K562 (cell line): Measurements from ENCODE around the gene C2orf76. TPM values are rescaled to one million over a fixed set of nuclear protein-coding genes. Genes with fewer than 3 reads are reported as not detected.

Experiments
- ATF7 ChIP-seq: fragments of 450-650 bp; IDR thresholded peaks from 2 replicates; pipeline ENCODE4 v1.7.1; 2014; ENCODE audit warnings: mild to moderate bottlenecking, moderate library complexity
- BDP1 ChIP-seq: IDR thresholded peaks from 3 replicates; pipeline ENCODE4 v1.6.1; 2011; ENCODE audit not compliant: insufficient read length, insufficient read depth
- CBFB ChIP-seq: sonication (generic); formaldehyde crosslinking; IDR thresholded peaks from 2 replicates; pipeline ENCODE4 v1.4.0; 2020; ENCODE audit warnings: mild to moderate bottlenecking, missing genetic modification reagents
- FOXP1 ChIP-seq: sonication (generic); formaldehyde crosslinking; IDR thresholded peaks from 2 replicates; pipeline ENCODE4 v1.8.0; 2022; ENCODE audit warnings: mild to moderate bottlenecking, missing genetic modification reagents
- GTF2E2 ChIP-seq: fragments of 200-800 bp; sonication (Bioruptor generic); IDR thresholded peaks from 2 replicates; pipeline ENCODE4 v1.6.1; 2016; ENCODE audit warnings: missing genetic modification characterization, missing compliant biosample characterization
- MAZ ChIP-seq, 2 experiments: fragments of 450-650 bp in 1 of 2; sonication (generic) in 1 of 2; formaldehyde crosslinking; IDR thresholded peaks in 1 of 2; conservative IDR thresholded peaks in 1 of 2; 2 replicates each; pipeline versions ENCODE4 v1.4.0 to v1.5.0; 2020; ENCODE audit warnings: mild to moderate bottlenecking in 1 of 2, missing genetic modification reagents in 1 of 2
- MCM3 ChIP-seq: fragments of 450-650 bp; IDR thresholded peaks from 2 replicates; pipeline ENCODE4 v1.6.1; 2016
- MYBL2 ChIP-seq, 2 experiments: fragments of 450-650 bp in 1 of 2; sonication (generic) in 1 of 2; formaldehyde crosslinking in 1 of 2; IDR thresholded peaks; 2 replicates each; pipeline versions ENCODE4 v1.6.1 to v1.8.1; 2017 to 2022; ENCODE audit warnings: borderline replicate concordance in 1 of 2, inconsistent platforms in 1 of 2, low read depth in 1 of 2, mild to moderate bottlenecking in 1 of 2, missing genetic modification reagents in 1 of 2, moderate library complexity in 1 of 2
- NCOR1 ChIP-seq: fragments of 450-650 bp; IDR thresholded peaks from 2 replicates; pipeline ENCODE4 v1.6.1; 2016; ENCODE audit warnings: mild to moderate bottlenecking, moderate library complexity
- RBM17 ChIP-seq: fragments of 200-400 bp; formaldehyde crosslinking; IDR thresholded peaks from 2 replicates; pipeline ENCODE4 v1.6.1; 2017; ENCODE audit warnings: low read depth, mild to moderate bottlenecking, low read length, borderline replicate concordance
- RFX7 ChIP-seq: fragments of 250-450 bp; sonication (Bioruptor Pico); IDR thresholded peaks from 2 replicates; pipeline ENCODE4 v1.5.1; 2021; ENCODE audit warnings: mild to moderate bottlenecking
- SIRT6 ChIP-seq: IDR thresholded peaks from one replicate; pipeline ENCODE4 v1.6.1; 2012; ENCODE audit warnings: low read depth, mild to moderate bottlenecking, control low read depth, inconsistent platforms, low read length, moderate library complexity
- SUPT5H ChIP-seq: fragments of 450-650 bp; IDR thresholded peaks from 2 replicates; pipeline ENCODE4 v1.6.1; 2016
- U2AF2 ChIP-seq: fragments of 200-400 bp; formaldehyde crosslinking; optimal IDR thresholded peaks from 2 replicates; pipeline ENCODE3; 2017; ENCODE audit warnings: low read depth, mild to moderate bottlenecking, low read length
- ZMIZ1 ChIP-seq, 2 experiments: fragments of 150-350 bp in 1 of 2; IDR thresholded peaks; 2 replicates each; pipeline ENCODE4 v1.6.1; 2012 to 2016; ENCODE audit warnings: low read depth in 2 of 2, low read length in 2 of 2, mild to moderate bottlenecking in 1 of 2, moderate library complexity in 1 of 2
- ZNF311 ChIP-seq: fragments of 250-450 bp; sonication (Bioruptor Pico); IDR thresholded peaks from 2 replicates; pipeline ENCODE4 v1.4.0; 2020; ENCODE audit warnings: mild to moderate bottlenecking, moderate library complexity
- ZNF57 ChIP-seq: fragments of 450-650 bp; formaldehyde crosslinking; IDR thresholded peaks from 2 replicates; pipeline ENCODE4 v1.4.0; 2020; ENCODE audit warnings: mild to moderate bottlenecking, moderate library complexity
- polyA plus RNA-seq, 8 experiments: library from polyadenylated mRNA; depleted of rRNA in 4 of 8; stranded (reverse) in 5 of 8; unstranded in 3 of 8; fragments of >200 nt; fragmentation: Nextera tagmentation in 2 of 8; fragmentation: Illumina TruSeq in 1 of 8; extraction: Ambion mirVana in 2 of 8; extraction: Trizol in 1 of 8; gene quantifications; 2 replicates each; pipeline versions ENCODE4 v1.2.1 to v1.2.3, GENCODE V29; 2011 to 2014; ENCODE audit warnings: inconsistent platforms in 1 of 8, missing spikeins in 1 of 8
- total RNA-seq, 7 experiments: library from RNA; depleted of rRNA in 6 of 7; stranded (reverse); fragments of >200 nt in 6 of 7; fragmentation: Illumina TruSeq in 2 of 7; extraction: Trizol in 2 of 7; gene quantifications; 2 replicates each; pipeline versions ENCODE4 v1.2.1 to v1.2.3, GENCODE V29; 2011 to 2021; ENCODE audit warnings: low replicate concordance in 1 of 7
- TF ChIP-seq, protein P1 (sequence below): fragments of 450-650 bp; IDR thresholded peaks from 2 replicates; pipeline ENCODE4 v1.6.1; 2016; ENCODE audit warnings: borderline replicate concordance
- TF ChIP-seq, protein P2 (sequence below): sonication (generic); formaldehyde crosslinking; IDR thresholded peaks from 2 replicates; pipeline ENCODE4 v1.8.1; 2023; ENCODE audit warnings: mild to moderate bottlenecking, missing genetic modification reagents, moderate library complexity
- TF ChIP-seq, protein P3 (sequence below): fragments of 450-650 bp; conservative IDR thresholded peaks from 2 replicates; pipeline ENCODE4 v1.6.1; 2016; ENCODE audit warnings: missing genetic modification characterization, low read depth, mild to moderate bottlenecking, control low read depth, missing compliant biosample characterization

The C2orf76 gene
- total and polyA plus RNA-seq, 9 of the 15 experiments (the other 6 are each of a cell fraction or from before 2014, with no cell fraction given): 4.8 to 26.2 (median 14.5) TPM

DNA sequence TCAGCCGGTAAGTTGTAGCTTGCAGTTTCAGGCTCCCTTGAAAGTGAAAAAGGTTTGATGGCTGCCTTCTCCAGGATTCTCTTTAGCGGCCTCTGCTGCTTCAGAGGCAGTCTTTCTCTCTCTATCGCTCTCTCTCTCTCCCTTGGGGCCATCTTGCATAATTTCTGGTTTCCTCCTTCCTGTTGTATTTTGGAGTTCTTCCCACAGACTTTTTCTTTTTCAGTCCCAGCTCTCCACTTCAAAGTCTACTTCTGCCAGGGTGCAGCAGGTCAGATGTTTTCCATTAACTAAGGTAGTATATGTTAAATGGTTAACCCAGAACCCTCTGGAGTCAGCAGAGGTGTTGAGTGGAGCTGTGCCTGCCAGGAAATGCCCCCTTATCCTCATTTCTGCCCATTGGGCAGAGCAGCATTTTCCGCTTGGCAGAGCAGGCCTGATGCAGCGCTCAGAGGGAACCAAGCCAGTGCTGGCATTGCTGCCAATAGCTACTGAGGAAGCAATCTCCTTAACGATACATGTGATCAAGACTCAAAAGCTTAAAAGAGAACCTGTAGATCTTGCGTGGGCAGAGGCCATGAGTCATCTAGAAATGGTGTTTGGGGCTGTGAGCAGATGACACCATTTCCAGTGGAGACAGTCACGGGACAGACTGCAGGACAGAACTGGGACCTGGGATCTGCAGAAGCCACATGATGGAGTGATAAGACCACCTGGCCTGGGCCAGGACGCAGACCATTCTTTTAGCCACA lies 20.9 kb upstream of the C2orf76 start (continued):
- TF ChIP-seq ZMIZ1 (IDR thresholded peaks at IDR 0.05; ENCODE audit: low read depth in 2 of 2, low read length in 2 of 2): no peak
- TF ChIP-seq MAZ (CRISPR knock-in tag; conservative IDR thresholded peaks at IDR 0.05 in 1 of 2, IDR thresholded peaks at IDR 0.05 in 1 of 2): 0 out of 4 replicates have a peak, but pooled peaks of 1 of the 2 experiments have one; percentile 26
- TF ChIP-seq RBM17: no peak
- TF ChIP-seq MYBL2 (IDR thresholded peaks at IDR 0.05; ENCODE audit: low read depth): no peak
- TF ChIP-seq MYBL2 (CRISPR knock-in tag; IDR thresholded peaks at IDR 0.05; ENCODE audit: borderline replicate concordance): no peak
- TF ChIP-seq, protein P1, sequence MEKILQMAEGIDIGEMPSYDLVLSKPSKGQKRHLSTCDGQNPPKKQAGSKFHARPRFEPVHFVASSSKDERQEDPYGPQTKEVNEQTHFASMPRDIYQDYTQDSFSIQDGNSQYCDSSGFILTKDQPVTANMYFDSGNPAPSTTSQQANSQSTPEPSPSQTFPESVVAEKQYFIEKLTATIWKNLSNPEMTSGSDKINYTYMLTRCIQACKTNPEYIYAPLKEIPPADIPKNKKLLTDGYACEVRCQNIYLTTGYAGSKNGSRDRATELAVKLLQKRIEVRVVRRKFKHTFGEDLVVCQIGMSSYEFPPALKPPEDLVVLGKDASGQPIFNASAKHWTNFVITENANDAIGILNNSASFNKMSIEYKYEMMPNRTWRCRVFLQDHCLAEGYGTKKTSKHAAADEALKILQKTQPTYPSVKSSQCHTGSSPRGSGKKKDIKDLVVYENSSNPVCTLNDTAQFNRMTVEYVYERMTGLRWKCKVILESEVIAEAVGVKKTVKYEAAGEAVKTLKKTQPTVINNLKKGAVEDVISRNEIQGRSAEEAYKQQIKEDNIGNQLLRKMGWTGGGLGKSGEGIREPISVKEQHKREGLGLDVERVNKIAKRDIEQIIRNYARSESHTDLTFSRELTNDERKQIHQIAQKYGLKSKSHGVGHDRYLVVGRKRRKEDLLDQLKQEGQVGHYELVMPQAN: no peak
- no peak for TF ChIP-seq U2AF2
- TF ChIP-seq BDP1: no peak
- TF ChIP-seq ZNF57 (CRISPR knock-in tag): no peak
- TF ChIP-seq ZNF311 (CRISPR knock-in tag): no peak
- TF ChIP-seq SIRT6: no peak
- TF ChIP-seq CBFB: no peak
- no peak for TF ChIP-seq MCM3
- TF ChIP-seq ATF7: no peak
- no peak for TF ChIP-seq GTF2E2 (tag)
- no peak for TF ChIP-seq FOXP1 (CRISPR knock-in tag)
- TF ChIP-seq, protein P2, sequence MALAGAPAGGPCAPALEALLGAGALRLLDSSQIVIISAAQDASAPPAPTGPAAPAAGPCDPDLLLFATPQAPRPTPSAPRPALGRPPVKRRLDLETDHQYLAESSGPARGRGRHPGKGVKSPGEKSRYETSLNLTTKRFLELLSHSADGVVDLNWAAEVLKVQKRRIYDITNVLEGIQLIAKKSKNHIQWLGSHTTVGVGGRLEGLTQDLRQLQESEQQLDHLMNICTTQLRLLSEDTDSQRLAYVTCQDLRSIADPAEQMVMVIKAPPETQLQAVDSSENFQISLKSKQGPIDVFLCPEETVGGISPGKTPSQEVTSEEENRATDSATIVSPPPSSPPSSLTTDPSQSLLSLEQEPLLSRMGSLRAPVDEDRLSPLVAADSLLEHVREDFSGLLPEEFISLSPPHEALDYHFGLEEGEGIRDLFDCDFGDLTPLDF (CRISPR knock-in tag): no peak
- no peak for TF ChIP-seq SUPT5H
- TF ChIP-seq RFX7 (CRISPR knock-in tag): no peak
- TF ChIP-seq NCOR1: no peak; the same call in 1 of the 2 replicates
- TF ChIP-seq, protein P3, sequence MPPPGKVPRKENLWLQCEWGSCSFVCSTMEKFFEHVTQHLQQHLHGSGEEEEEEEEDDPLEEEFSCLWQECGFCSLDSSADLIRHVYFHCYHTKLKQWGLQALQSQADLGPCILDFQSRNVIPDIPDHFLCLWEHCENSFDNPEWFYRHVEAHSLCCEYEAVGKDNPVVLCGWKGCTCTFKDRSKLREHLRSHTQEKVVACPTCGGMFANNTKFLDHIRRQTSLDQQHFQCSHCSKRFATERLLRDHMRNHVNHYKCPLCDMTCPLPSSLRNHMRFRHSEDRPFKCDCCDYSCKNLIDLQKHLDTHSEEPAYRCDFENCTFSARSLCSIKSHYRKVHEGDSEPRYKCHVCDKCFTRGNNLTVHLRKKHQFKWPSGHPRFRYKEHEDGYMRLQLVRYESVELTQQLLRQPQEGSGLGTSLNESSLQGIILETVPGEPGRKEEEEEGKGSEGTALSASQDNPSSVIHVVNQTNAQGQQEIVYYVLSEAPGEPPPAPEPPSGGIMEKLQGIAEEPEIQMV (tag): no peak
